Stimulated activated CD8-positive, alpha-beta memory T cell treated with anti-CD3 and anti-CD28 coated beads, Interleukin-7, amount 100 ng/mL, for 1 hour (primary cell): Measurements from ENCODE around the gene NEFH.
"Not testable (repeated sequence)": the region's sequence is repeated elsewhere in the genome, so short reads cannot be mapped to it uniquely, and the experiment has no call there.

Experiments
- DNase-seq, 2 donors: peaks; one replicate each; pipeline ENCODE4 v3.0.0-alpha.2; 2020; ENCODE audit warnings: low read depth in 2 of 2

Gene NEFH

GRCh38 chr22:29464581-29464980 lies 15.4 kb upstream of the NEFH start:
- no peak for DNase-seq

GRCh38 chr22:29469755-29470154 lies 10.3 kb upstream of the NEFH start:
- no peak for DNase-seq

GRCh38 chr22:29470159-29470855 lies 9.7 kb upstream of the NEFH start:
- DNase-seq = peak; percentile 24 to 27

GRCh38 chr22:29473001-29473400 lies 7.0 kb upstream of the NEFH start:
- DNase-seq = no peak

GRCh38 chr22:29475550-29475949 lies 4.5 kb upstream of the NEFH start:
- no peak for DNase-seq

- no peak for DNase-seq
These were observed 3.9 kb upstream of the NEFH start for GRCh38 chr22:29476116-29476515.

- DNase-seq = no peak
These were observed 2.2 kb upstream of the NEFH start for GRCh38 chr22:29477723-29478318.

- peak in 1 of 2 donors; percentile 3 for DNase-seq
These were observed 1.4 kb upstream of the NEFH start for GRCh38 chr22:29478326-29479276.

GRCh38 chr22:29480262-29480511 lies 169 bp downstream of the NEFH start:
- no peak for DNase-seq

GRCh38 chr22:29480512-29481264 lies 670 bp downstream of the NEFH start:
- no peak for DNase-seq

GRCh38 chr22:29481265-29482000 lies 1.4 kb downstream of the NEFH start:
- DNase-seq = no peak

GRCh38 chr22:29482253-29482652 lies 2.2 kb downstream of the NEFH start:
- no peak for DNase-seq

- no peak for DNase-seq
These were observed 2.7 kb downstream of the NEFH start for GRCh38 chr22:29482726-29483125.

GRCh38 chr22:29483254-29483653 lies 3.2 kb downstream of the NEFH start:
- no peak for DNase-seq

- no peak for DNase-seq
These were observed 4.6 kb downstream of the NEFH start for GRCh38 chr22:29484642-29485041.

GRCh38 chr22:29485448-29485847 lies 5.4 kb downstream of the NEFH start:
- DNase-seq = no peak

- no peak for DNase-seq
These were observed 7.5 kb downstream of the NEFH start for GRCh38 chr22:29487426-29487986.

- not testable (repeated sequence) for DNase-seq
These were observed 9.2 kb downstream of the NEFH start for GRCh38 chr22:29489127-29489780.

- no peak for DNase-seq
These were observed 11.0 kb downstream of the NEFH start for GRCh38 chr22:29491012-29491411.

- DNase-seq = no peak
These were observed 13.6 kb downstream of the NEFH start for GRCh38 chr22:29493636-29494035.

- no peak for DNase-seq
These were observed 19.8 kb downstream of the NEFH start for GRCh38 chr22:29499852-29500251.
